HT-29 (cell line): ENCODE measurements around the gene FGFBP3. TPM values are rescaled to one million over a fixed set of nuclear protein-coding genes. Genes with fewer than 3 reads are reported as not detected.

Experiments used
- DNase-seq: peaks from one replicate; pipeline ENCODE4 v3.0.0-alpha.2; 2015; ENCODE audit warnings: low spot score
- total RNA-seq: library from RNA; depleted of rRNA; stranded (reverse); fragments of >200 nt; shearing (Covaris generic); gene quantifications from 2 replicates; pipeline ENCODE4 v1.2.3, GENCODE V29; 2014; rRNA removed

FGFBP3 gene
- total RNA-seq = 0.92 and 0.94 TPM in 2 replicates

GRCh38 chr10:91909117-91909677 lies at the start of gene FGFBP3:
FGFBP3 (minus strand) TSS chr10:91909486; CDS start chr10:91908969, 517 bp downstream.
- peak; percentile 56 for DNase-seq

DNA sequence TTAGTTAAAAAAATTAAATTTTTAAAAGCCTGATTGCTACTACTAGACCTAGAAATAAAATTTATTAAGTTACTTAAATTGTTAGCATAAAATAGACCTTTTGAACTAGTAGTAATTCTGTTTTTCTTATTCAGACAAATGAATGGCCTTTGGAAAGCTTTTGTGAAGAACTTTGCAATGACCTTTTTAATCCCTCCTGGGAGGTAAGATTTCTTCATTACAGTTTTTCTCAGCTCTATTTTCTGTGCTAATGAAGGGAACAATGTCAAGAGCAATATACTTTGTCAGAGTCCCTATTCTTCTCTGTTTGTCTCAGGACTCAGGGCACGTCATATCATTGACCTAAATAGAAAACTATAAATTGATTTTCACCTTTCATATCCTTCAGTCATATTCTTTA lies 47.8 kb upstream of the FGFBP3 start:
- DNase-seq = no peak

- DNase-seq = no peak
Observed at GRCh38 chr10:91955114-91955513, 45.8 kb upstream of the FGFBP3 start.

DNA sequence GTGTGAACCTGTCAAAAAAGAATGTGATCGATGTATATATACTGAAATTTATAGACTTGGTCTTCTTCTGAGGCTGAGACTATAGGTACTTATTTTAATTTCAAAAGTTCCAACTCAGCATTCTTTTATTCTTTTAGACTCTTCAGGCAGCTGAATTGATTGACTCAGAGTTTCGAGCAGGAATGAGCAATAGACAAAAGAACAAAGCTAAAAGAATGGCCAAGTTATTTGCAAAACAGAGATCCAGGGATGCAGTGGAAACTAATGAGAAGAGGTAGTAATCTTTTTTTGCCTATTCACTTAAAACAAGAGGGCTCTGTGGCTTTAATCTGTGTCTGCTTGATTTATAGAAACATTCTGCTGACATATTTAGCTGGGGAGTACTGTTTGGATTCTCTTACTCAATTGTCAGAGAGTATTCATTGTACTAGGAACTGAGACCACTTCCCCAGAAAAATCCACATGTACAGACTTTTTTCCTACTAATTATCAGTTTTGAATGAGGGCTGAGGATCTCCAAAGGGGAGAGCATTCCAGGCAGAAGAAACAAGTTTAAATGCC lies 44.4 kb upstream of the FGFBP3 start:
- no peak for DNase-seq

GRCh38 chr10:91944880-91945630 lies 35.8 kb upstream of the FGFBP3 start:
- no peak for DNase-seq

- DNase-seq = no peak
Observed at GRCh38 chr10:91941426-91941825, 32.1 kb upstream of the FGFBP3 start.

- no peak for DNase-seq
Observed at GRCh38 chr10:91939653-91940052, 30.4 kb upstream of the FGFBP3 start.

DNA sequence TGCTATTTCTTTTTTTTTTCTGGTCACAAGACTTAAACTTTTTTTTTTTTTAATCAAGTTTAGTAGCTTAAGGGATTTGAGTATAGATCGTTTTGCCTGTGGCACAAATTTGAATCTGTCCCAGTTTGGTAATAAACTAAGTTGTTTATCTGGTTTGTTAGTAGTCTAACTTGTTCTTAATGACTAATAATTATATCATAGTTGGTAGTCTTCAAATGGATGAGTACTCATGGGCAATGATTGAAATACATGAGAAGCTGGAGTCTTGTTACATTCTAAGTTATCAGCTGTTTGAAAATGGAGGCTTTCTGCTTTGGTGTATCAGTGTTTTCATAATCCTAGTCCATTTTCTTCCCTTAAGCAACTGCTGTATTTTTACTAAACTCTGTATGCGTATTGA lies 26.6 kb upstream of the FGFBP3 start:
- no peak for DNase-seq

DNA sequence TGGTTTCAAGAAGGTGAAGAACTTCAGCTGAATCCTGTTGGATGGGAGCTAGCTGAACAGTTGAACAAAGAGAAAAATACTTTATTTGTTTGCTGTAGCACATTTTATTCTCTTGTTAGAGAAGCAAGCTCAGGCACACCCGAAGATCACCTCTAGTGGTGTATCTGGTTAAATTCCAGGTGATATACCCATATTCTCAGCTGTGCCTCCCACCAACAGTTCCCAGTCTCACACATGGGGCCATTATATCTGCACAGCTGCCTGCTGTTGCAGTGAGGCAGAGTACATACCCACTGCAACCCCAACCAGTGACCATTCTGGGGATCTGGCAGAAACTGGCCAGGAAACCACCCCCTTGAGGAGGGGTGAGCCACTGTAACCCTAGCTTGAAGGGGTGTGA lies 23.5 kb upstream of the FGFBP3 start:
- no peak for DNase-seq

DNA sequence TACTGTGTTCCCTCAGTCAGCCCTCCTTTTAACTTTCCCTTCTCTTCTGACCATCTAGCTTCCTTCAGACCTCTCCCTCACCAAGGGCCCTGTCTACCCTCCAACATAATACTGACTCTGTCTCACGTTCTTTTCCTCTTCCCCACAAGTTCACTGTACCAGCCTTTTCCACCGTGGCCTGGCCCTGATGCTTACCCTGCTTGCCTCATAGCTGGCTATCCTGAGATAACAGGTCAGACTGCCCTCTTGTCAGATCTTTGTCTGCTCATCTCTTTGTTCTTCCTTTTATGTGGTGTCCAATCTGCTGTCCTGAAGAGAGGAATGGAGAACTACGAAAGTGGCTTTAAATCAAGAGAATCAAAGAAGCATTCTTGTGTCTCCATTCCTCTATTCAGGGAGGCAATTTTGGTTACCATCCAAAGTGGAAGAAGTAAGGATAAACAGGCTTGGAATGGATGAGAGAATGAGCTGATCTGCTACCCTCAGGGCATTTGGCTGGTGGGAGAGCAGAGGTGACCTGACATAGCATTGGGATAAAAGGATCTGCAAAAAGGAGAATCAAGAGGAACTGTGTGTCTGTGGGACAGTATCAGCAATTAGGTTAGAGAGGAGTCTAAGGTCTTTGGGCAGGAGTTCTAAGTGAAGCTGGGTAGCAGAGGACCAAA lies 22.4 kb upstream of the FGFBP3 start:
- no peak for DNase-seq

- DNase-seq = no peak
Observed at GRCh38 chr10:91930939-91931338, 21.7 kb upstream of the FGFBP3 start.

GRCh38 chr10:91925022-91925320 lies 15.7 kb upstream of the FGFBP3 start:
- DNase-seq = no peak

- DNase-seq = peak; percentile 43
Observed at GRCh38 chr10:91924212-91925021, 15.1 kb upstream of the FGFBP3 start.

DNA sequence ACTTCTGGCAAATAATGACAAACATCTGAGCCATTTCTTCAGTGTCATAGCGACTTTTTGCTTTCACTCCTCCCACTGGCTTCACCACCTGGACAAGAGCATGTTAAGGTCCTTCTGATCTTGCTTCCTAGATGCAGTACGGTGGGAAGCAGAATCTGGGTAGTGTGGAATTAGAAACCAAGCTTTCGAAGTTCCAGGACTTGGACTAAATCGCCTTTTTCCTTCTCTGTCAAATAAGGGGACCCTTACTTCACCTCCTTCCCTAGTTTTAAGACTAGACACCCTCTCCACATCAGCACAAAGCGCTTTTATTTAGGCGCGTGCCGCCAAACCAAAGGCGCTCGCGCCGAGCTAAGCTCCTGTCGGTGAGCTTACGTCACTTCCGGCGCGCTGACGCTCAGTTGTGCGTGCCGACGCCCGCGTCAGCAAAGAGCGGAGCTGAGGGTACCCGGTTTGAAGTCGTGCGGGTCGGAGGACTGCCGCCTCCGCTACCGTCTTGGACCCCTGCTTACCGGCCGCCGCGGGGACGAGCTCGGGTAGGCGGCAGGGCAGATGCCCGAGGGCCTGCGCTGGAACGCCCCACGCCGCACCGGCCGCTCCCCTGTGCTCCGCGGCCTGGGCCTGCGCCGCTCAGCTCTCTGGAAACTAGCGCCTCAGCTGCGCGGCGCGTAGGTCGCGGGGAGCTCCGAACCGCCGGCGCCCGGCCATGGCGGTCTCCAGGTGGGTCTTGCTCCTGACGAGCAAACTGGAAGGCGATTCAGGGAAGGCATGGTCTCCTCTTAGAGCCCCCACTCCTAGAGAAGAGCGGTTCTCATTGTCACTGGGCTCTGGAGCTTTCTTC lies 14.3 kb upstream of the FGFBP3 start, which contains the start of gene BTAF1:
Gene BTAF1 (plus strand): TSS at position 400 of the 841 bp plus-strand sequence. CDS start 307 bp downstream, at position 707.
- DNase-seq = peak; percentile 93

DNA sequence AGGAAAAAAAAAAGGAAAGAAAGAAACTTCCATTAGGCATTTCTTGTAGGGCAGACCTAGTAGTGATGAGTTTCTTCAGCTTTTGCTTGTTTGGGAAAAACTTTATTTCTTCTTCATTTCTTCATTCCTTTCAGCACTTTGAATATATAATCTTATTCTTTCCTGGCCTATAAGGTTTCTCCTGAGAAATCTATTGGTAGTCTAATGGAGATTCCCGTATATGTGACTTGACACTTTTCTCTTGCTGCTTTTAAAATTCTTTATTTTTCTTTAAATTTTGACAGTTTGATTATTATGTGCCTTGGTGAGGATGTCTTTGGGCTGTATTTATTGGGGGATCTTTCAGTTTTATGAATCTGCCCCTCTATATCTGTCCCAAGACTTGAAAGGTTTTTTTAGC lies 10.4 kb upstream of the FGFBP3 start:
- no peak for DNase-seq

DNA sequence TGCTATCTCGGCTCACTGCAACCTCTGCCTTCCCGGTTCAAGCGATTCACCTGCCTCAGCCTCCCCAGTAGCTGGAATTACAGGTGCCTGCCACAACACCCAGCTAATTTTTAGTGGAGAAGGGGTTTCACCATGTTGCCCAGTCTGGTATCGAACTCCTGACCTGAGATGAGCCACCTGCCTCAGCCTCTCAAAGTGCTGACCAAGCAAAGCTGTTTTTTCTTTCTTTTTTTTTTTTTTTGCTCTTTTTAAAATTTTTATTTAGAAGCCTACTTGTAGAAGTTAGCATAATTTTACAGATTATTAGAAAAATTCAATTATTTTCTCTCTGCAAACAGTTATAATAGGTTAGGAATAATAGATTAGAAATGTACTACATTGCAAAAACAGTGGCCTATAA lies 1.2 kb upstream of the FGFBP3 start:
- DNase-seq = no peak

GRCh38 chr10:91908337-91909116 lies 759 bp downstream of the FGFBP3 start:
- peak; percentile 93 for DNase-seq

DNA sequence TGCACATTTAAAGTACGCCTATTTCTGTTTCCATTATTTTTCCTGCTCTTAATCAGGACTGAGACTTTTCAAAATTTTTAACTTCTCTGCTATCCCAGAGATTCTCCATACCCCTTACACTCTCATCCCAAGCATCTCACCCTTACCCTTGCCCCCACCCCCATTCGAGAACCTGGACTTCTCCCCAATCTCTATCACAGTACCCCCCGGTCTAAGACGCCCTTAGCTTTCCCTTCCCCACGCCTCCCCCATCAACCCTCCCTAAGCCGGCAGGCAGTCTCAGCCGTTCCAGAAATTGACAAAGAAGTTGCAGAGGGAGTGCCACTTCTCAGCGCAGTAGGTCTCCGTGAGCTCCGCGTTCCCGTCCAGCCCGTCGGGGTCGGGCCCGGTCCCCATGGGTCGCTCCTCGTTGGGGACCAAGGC lies 1.4 kb downstream of the FGFBP3 start:
- DNase-seq = peak; percentile 26

DNA sequence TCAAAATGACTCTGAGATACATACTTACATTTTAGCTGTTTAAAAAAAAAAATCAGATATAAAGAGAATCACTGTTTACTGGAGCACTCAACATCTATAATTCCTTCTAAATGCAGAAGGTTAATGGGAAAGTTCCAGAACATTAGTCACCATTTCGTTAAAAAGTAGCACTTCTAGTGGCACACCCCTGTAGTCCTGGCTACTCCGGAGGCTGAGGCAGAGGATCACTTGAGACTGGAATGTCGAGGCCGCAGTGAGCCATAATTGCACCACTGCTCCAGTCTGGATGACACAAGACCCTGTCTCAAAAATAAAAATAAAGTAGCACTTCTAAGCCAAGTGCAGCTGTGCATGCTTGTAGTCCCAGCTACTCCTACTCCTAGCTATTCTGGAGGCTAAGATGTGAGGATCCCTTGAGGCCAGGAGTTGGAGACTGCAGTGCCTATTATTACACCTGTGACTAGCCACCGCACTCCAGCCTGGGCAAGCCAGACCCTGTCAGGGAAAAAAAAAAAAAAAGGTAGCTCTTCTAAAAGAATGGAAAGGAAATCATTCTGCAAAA lies 2.2 kb downstream of the FGFBP3 start:
- DNase-seq = no peak
